HepG2 (cell line): ENCODE results near the gene GAPDH. TPM values are rescaled to one million over a fixed set of nuclear protein-coding genes. Genes with fewer than 3 reads are reported as not detected.
A peak's percentile ranks its signal among the peaks of the same experiment; 100 is the strongest.

Source experiments
- ATF1 ChIP-seq: IDR thresholded peaks from 2 replicates; pipeline ENCODE4 v1.6.1; 2016; ENCODE audit warnings: mild to moderate bottlenecking, control low read depth
- BORCS8-MEF2B ChIP-seq: sonication (generic); formaldehyde crosslinking; IDR thresholded peaks from 2 replicates; pipeline ENCODE4 v1.8.0; 2022; ENCODE audit warnings: mild to moderate bottlenecking, missing genetic modification reagents
- CC2D1A ChIP-seq: sonication (generic); formaldehyde crosslinking; IDR thresholded peaks from 2 replicates; pipeline ENCODE4 v1.8.1; 2023; ENCODE audit warnings: mild to moderate bottlenecking, missing genetic modification reagents
- HDAC1 ChIP-seq: sonication (generic); formaldehyde crosslinking; IDR thresholded peaks from 2 replicates; pipeline ENCODE4 v1.5.1; 2020; ENCODE audit warnings: mild to moderate bottlenecking, missing genetic modification reagents
- HNRNPL ChIP-seq: fragments of 200-400 bp; formaldehyde crosslinking; IDR thresholded peaks from 2 replicates; pipeline ENCODE4 v1.6.1; 2017; ENCODE audit warnings: mild to moderate bottlenecking, low read depth, low read length
- HOXA3 ChIP-seq: sonication (generic); formaldehyde crosslinking; IDR thresholded peaks from 2 replicates; pipeline ENCODE4 v1.5.0; 2020; ENCODE audit warnings: missing genetic modification reagents
- IKZF1 ChIP-seq: fragments of 450-650 bp; IDR thresholded peaks from 2 replicates; pipeline ENCODE4 v1.7.1; 2016
- MIER2 ChIP-seq: IDR thresholded peaks from 2 replicates; pipeline ENCODE4 v1.6.1; 2016; ENCODE audit warnings: missing biosample characterization, missing genetic modification reagents
- NCOA2 ChIP-seq: sonication (generic); formaldehyde crosslinking; IDR thresholded peaks from 2 replicates; pipeline ENCODE4 v1.8.0; 2022; ENCODE audit warnings: inconsistent platforms
- NFIC ChIP-seq: IDR thresholded peaks from 2 replicates; pipeline ENCODE4 v1.6.1; 2012; ENCODE audit warnings: mild to moderate bottlenecking, low read length, inconsistent platforms
- RARG ChIP-seq: sonication (generic); formaldehyde crosslinking; IDR thresholded peaks from 2 replicates; pipeline ENCODE4 v1.4.0; 2020; ENCODE audit warnings: low read depth, mild to moderate bottlenecking, missing genetic modification reagents
- SIX4 ChIP-seq: sonication (generic); formaldehyde crosslinking; IDR thresholded peaks from 2 replicates; pipeline ENCODE4 v1.4.0; 2020; ENCODE audit warnings: missing genetic modification reagents
- SRSF9 ChIP-seq: fragments of 200-400 bp; formaldehyde crosslinking; IDR thresholded peaks from 2 replicates; pipeline ENCODE4 v1.6.1; 2018; ENCODE audit warnings: borderline replicate concordance, mild to moderate bottlenecking, low read depth, low read length; ENCODE audit not compliant: insufficient read depth, poor library complexity, severe bottlenecking
- STAG1 ChIP-seq: sonication (generic); formaldehyde crosslinking; IDR thresholded peaks from 2 replicates; pipeline ENCODE4 v1.4.0; 2020; ENCODE audit warnings: missing genetic modification reagents
- TBX3 ChIP-seq: fragments of 450-650 bp; IDR thresholded peaks from 2 replicates; pipeline ENCODE4 v1.6.1; 2017; ENCODE audit warnings: antibody characterized with exemption, mild to moderate bottlenecking, inconsistent platforms, borderline replicate concordance
- ZNF326 ChIP-seq: sonication (generic); formaldehyde crosslinking; IDR thresholded peaks from 2 replicates; pipeline ENCODE4 v1.4.0; 2020; ENCODE audit warnings: missing genetic modification reagents, borderline replicate concordance
- ZNF510 ChIP-seq: sonication (generic); formaldehyde crosslinking; IDR thresholded peaks from 2 replicates; pipeline ENCODE4 v1.4.0; 2020; ENCODE audit warnings: low read depth, mild to moderate bottlenecking, missing genetic modification reagents
- ZNF552 ChIP-seq: sonication (generic); formaldehyde crosslinking; IDR thresholded peaks from 2 replicates; pipeline ENCODE4 v1.9.0; 2022; ENCODE audit warnings: missing genetic modification reagents, mild to moderate bottlenecking, borderline replicate concordance
- ZNF615 ChIP-seq: sonication (generic); formaldehyde crosslinking; IDR thresholded peaks from 2 replicates; pipeline ENCODE4 v1.5.0; 2020; ENCODE audit warnings: mild to moderate bottlenecking, missing genetic modification reagents, borderline replicate concordance
- polyA plus RNA-seq, 8 experiments: library from polyadenylated mRNA; depleted of rRNA in 3 of 8; stranded (reverse) in 7 of 8; unstranded in 1 of 8; fragments of >200 nt; fragmentation: Illumina TruSeq in 4 of 8; extraction: Trizol in 4 of 8; gene quantifications; 2 replicates each; pipeline versions ENCODE4 v1.2.1 to v1.2.3, GENCODE V29; 2011 to 2016; ENCODE audit warnings: low read depth in 4 of 8, missing spikeins in 1 of 8, mixed read lengths in 1 of 8; ENCODE audit not compliant: insufficient read depth in 1 of 8
- total RNA-seq, 5 experiments: library from RNA; depleted of rRNA; stranded (reverse); fragments of >200 nt; fragmentation: Illumina TruSeq; extraction: Trizol; gene quantifications; 2 replicates each; pipeline ENCODE4 v1.2.3, GENCODE V29; 2016; ENCODE audit warnings: low read depth in 1 of 5
- TF ChIP-seq, protein P1 (sequence below): sonication (generic); formaldehyde crosslinking; IDR thresholded peaks from 2 replicates; pipeline ENCODE4 v1.4.0; 2020; ENCODE audit warnings: low read depth, missing genetic modification reagents
- TF ChIP-seq, protein P2 (sequence below): sonication (generic); formaldehyde crosslinking; IDR thresholded peaks from 2 replicates; pipeline ENCODE4 v1.4.0; 2020; ENCODE audit warnings: missing genetic modification reagents, mild to moderate bottlenecking, borderline replicate concordance
- TF ChIP-seq, protein P3 (sequence below), 2 experiments: IDR thresholded peaks; 2 replicates each; pipeline ENCODE4 v1.6.1; 2011 to 2012; ENCODE audit warnings: low read length in 2 of 2, borderline replicate concordance in 1 of 2, low read depth in 1 of 2, mild to moderate bottlenecking in 1 of 2, moderate library complexity in 1 of 2

The GAPDH gene
- total and polyA plus RNA-seq, 2 of the 13 experiments (the other 11 are each of a cell fraction or from before 2014, with no cell fraction given): 3,038 to 12,722 TPM

- TF ChIP-seq, protein P1, sequence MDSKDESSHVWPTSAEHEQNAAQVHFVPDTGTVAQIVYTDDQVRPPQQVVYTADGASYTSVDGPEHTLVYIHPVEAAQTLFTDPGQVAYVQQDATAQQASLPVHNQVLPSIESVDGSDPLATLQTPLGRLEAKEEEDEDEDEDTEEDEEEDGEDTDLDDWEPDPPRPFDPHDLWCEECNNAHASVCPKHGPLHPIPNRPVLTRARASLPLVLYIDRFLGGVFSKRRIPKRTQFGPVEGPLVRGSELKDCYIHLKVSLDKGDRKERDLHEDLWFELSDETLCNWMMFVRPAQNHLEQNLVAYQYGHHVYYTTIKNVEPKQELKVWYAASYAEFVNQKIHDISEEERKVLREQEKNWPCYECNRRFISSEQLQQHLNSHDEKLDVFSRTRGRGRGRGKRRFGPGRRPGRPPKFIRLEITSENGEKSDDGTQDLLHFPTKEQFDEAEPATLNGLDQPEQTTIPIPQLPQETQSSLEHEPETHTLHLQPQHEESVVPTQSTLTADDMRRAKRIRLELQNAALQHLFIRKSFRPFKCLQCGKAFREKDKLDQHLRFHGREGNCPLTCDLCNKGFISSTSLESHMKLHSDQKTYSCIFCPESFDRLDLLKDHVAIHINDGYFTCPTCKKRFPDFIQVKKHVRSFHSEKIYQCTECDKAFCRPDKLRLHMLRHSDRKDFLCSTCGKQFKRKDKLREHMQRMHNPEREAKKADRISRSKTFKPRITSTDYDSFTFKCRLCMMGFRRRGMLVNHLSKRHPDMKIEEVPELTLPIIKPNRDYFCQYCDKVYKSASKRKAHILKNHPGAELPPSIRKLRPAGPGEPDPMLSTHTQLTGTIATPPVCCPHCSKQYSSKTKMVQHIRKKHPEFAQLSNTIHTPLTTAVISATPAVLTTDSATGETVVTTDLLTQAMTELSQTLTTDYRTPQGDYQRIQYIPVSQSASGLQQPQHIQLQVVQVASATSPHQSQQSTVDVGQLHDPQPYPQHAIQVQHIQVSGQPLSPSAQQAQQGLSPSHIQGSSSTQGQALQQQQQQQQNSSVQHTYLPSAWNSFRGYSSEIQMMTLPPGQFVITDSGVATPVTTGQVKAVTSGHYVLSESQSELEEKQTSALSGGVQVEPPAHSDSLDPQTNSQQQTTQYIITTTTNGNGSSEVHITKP: 0 out of 2 replicates have a peak, but pooled peaks have one; percentile 36
- TF ChIP-seq NFIC (no peak), NCOA2 (CRISPR knock-in tag) (0 out of 2 replicates have a peak, but pooled peaks have one; percentile 11), SIX4 (CRISPR knock-in tag) (no peak), ZNF552 (CRISPR knock-in tag) (no peak), IKZF1 (no peak), CC2D1A (CRISPR knock-in tag) (no peak), HDAC1 (peak; percentile 5), ZNF326 (CRISPR knock-in tag) (no peak), MIER2 (CRISPR knock-in tag) (no peak), BORCS8-MEF2B (CRISPR knock-in tag) (peak; percentile 78; the same call in 1 of the 2 replicates), ZNF615 (no peak), HOXA3 (CRISPR knock-in tag) (peak; percentile 56), TBX3 (no peak), ZNF510 (CRISPR knock-in tag) (no peak), HNRNPL (no peak), STAG1 (CRISPR knock-in tag) (no peak), SRSF9 (no peak), ATF1 (CRISPR knock-in tag) (0 out of 2 replicates have a peak, but pooled peaks have one; percentile 48), RARG (no peak)
- TF ChIP-seq, protein P2, sequence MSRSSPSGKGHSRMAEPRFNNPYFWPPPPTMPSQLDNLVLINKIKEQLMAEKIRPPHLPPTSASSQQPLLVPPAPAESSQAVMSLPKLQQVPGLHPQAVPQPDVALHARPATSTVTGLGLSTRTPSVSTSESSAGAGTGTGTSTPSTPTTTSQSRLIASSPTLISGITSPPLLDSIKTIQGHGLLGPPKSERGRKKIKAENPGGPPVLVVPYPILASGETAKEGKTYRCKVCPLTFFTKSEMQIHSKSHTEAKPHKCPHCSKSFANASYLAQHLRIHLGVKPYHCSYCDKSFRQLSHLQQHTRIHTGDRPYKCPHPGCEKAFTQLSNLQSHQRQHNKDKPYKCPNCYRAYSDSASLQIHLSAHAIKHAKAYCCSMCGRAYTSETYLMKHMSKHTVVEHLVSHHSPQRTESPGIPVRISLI (CRISPR knock-in tag): no peak; the same call in 1 of the 2 replicates
- TF ChIP-seq, protein P3, sequence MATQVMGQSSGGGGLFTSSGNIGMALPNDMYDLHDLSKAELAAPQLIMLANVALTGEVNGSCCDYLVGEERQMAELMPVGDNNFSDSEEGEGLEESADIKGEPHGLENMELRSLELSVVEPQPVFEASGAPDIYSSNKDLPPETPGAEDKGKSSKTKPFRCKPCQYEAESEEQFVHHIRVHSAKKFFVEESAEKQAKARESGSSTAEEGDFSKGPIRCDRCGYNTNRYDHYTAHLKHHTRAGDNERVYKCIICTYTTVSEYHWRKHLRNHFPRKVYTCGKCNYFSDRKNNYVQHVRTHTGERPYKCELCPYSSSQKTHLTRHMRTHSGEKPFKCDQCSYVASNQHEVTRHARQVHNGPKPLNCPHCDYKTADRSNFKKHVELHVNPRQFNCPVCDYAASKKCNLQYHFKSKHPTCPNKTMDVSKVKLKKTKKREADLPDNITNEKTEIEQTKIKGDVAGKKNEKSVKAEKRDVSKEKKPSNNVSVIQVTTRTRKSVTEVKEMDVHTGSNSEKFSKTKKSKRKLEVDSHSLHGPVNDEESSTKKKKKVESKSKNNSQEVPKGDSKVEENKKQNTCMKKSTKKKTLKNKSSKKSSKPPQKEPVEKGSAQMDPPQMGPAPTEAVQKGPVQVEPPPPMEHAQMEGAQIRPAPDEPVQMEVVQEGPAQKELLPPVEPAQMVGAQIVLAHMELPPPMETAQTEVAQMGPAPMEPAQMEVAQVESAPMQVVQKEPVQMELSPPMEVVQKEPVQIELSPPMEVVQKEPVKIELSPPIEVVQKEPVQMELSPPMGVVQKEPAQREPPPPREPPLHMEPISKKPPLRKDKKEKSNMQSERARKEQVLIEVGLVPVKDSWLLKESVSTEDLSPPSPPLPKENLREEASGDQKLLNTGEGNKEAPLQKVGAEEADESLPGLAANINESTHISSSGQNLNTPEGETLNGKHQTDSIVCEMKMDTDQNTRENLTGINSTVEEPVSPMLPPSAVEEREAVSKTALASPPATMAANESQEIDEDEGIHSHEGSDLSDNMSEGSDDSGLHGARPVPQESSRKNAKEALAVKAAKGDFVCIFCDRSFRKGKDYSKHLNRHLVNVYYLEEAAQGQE (IDR thresholded peaks at IDR 0.05; ENCODE audit: borderline replicate concordance in 1 of 2, low read depth in 1 of 2, low read length in 2 of 2): no peak
Measured at GRCh38 chr12:6532051-6532926, 2.0 kb upstream of the GAPDH start (continued).
